GM12878 (cell line): ENCODE measurements around the gene PGLYRP3.

Experiments
- CBFB ChIP-seq: IDR thresholded peaks from 2 replicates; pipeline ENCODE4 v1.6.1; 2016; ENCODE audit warnings: antibody characterized with exemption, low read depth
- REST ChIP-seq: IDR thresholded peaks from 2 replicates; pipeline ENCODE4 v1.6.1; 2012; ENCODE audit warnings: mild to moderate bottlenecking, low read depth, low read length

- TF ChIP-seq REST (no peak), CBFB (no peak)
Measured at GRCh38 chr1:153251988-153252387, 60.8 kb downstream of the PGLYRP3 start.
